Breast epithelium (tissue), 3 donors: ENCODE data around the gene BACH2.

Source experiments
- POLR2A ChIP-seq: fragments of 450-650 bp; IDR thresholded peaks from one replicate; pipeline ENCODE4 v1.6.1; 2016; ENCODE audit warnings: antibody characterized with exemption, mild to moderate bottlenecking, moderate library complexity
- TF ChIP-seq, protein P1 (sequence below), 3 donors: fragments of 450-650 bp; IDR thresholded peaks; one replicate each; pipeline ENCODE4 v1.5.1; 2016 to 2017; ENCODE audit warnings: antibody characterized with exemption in 3 of 3, mild to moderate bottlenecking in 3 of 3, moderate library complexity in 3 of 3

DNA sequence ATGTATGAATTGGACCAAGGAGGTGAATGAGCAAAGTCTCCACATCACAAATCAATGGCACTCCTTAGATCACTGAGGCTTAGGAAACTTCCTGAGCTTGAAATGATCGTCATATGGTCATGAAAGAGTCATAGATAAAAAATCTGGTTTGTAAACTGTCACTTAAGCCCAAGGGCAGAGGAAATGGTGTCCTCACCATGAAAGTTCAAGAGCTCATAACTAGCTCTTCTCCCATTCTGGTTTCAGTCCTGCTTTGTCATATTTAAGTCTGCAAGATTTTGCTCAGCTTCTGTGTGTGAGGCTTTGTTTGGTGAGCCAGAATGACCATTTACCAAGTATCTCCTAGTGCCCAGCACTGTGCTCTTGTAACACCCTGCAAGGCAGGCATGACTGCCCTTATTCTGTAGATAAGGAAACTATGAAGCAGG lies 341.9 kb downstream of the BACH2 start:
- TF ChIP-seq, protein P1, sequence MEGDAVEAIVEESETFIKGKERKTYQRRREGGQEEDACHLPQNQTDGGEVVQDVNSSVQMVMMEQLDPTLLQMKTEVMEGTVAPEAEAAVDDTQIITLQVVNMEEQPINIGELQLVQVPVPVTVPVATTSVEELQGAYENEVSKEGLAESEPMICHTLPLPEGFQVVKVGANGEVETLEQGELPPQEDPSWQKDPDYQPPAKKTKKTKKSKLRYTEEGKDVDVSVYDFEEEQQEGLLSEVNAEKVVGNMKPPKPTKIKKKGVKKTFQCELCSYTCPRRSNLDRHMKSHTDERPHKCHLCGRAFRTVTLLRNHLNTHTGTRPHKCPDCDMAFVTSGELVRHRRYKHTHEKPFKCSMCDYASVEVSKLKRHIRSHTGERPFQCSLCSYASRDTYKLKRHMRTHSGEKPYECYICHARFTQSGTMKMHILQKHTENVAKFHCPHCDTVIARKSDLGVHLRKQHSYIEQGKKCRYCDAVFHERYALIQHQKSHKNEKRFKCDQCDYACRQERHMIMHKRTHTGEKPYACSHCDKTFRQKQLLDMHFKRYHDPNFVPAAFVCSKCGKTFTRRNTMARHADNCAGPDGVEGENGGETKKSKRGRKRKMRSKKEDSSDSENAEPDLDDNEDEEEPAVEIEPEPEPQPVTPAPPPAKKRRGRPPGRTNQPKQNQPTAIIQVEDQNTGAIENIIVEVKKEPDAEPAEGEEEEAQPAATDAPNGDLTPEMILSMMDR (IDR thresholded peaks at IDR 0.05) = no peak
- TF ChIP-seq POLR2A = no peak
